ENCODE results near the gene PRXL2B. TPM values are rescaled to one million over a fixed set of nuclear protein-coding genes. Genes with fewer than 3 reads are reported as not detected.

PRXL2B gene
- total and polyA plus RNA-seq, 2 donors (not counting 1 experiment from before 2014, with no cell fraction given), result 11.7 to 13.8 TPM

DNA sequence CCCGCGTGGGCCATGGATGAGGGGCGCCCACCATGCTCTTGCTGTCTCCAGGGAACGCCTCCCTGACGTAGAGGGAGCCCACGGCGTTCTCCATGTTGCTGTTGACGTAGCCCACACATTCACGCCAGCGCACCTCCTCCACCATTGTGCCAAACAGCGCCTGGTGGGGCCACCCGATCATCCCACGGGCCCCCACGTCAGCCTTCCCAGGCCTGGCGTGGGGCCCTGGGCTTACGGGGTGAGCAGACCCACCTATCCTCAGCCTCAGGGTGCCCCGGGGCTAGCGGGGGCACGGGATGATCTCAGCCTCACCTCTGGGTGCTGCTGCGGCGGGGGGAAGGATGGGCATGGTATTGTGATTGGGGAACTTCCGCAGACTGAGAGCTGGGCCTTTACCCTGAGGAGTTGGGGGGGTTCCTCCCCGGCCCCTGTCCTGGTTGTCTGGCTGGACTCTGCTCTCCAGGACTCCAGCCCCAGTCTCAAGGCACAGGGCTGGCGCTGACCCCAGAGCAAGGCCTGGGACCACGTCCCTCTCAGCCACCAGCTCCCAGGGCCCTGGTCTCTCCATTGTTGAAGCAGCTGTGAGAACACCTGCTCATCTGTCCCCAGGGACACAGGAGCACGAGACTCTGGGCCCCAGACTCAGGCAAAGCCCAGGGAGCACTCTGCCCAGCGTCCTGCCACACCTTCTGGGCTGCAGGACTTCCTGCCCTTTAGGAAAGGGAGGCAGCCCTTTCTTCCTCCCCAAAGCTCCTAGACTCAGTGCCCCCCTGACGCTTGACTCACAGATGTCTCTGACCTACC lies 10.2 kb downstream of the PRXL2B start:
- no peak for DNase-seq (ENCODE audit: low read depth in 2 of 2)
- TF ChIP-seq, protein P1, sequence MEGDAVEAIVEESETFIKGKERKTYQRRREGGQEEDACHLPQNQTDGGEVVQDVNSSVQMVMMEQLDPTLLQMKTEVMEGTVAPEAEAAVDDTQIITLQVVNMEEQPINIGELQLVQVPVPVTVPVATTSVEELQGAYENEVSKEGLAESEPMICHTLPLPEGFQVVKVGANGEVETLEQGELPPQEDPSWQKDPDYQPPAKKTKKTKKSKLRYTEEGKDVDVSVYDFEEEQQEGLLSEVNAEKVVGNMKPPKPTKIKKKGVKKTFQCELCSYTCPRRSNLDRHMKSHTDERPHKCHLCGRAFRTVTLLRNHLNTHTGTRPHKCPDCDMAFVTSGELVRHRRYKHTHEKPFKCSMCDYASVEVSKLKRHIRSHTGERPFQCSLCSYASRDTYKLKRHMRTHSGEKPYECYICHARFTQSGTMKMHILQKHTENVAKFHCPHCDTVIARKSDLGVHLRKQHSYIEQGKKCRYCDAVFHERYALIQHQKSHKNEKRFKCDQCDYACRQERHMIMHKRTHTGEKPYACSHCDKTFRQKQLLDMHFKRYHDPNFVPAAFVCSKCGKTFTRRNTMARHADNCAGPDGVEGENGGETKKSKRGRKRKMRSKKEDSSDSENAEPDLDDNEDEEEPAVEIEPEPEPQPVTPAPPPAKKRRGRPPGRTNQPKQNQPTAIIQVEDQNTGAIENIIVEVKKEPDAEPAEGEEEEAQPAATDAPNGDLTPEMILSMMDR (conservative IDR thresholded peaks at IDR 0.05 in 1 of 2, IDR thresholded peaks at IDR 0.05 in 1 of 2; ENCODE audit: low read depth in 1 of 2, low read length in 2 of 2), result no peak
- no peak for TF ChIP-seq EZH2 (IDR thresholded peaks at IDR 0.05; ENCODE audit: low read length, missing control alignments)

DNA sequence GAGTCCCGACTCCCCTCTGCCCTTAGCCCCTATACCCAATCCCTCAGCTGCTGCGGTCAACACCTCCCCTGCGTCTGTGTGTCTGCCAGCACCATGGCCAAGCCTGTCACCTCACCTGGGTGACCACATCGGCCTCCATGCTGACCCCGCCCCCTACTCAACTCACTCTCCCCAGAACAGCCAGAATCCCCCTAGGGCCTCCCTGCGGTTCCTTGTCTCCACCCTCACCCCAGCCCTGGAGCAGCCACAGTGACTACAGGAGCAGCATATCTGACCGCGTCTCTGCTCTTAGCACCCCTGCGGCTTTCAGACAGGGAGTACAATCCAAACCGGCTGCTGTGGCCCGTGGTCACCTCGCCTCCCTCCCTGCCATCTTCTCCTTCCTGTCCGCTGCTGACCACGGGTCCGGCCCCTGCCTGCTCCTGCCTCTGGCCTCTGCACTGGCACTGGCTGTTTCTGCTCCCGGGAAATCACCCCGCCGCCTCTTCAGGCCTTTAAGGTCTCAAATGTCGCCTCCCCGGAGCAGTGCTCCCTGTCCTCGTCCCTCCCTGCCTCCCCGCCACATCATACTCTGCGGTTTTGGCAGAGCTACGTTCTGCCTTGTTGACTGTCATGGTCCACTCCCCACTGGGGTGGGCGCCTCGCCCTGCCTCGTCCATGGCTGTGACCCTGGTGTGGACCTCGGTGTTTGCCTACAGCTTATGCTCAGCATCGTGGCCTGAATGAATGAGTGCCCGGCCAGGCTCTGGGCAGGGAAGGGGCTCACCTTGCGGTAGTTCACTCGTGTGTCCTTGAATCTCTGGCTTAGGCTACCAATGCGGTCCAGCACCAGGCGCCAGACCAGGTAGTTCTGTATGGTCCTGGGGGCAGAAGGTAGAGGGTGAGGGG lies 11.1 kb downstream of the PRXL2B start:
- TF ChIP-seq, protein P1 (conservative IDR thresholded peaks at IDR 0.05 in 1 of 2, IDR thresholded peaks at IDR 0.05 in 1 of 2; ENCODE audit: low read depth in 1 of 2, low read length in 2 of 2), result no peak
- no peak for TF ChIP-seq EZH2 (IDR thresholded peaks at IDR 0.05; ENCODE audit: low read length, missing control alignments)
- Histone ChIP-seq H3K36me3 (ENCODE audit: control insufficient read depth, insufficient read depth, low read length) (no peaks in the 10 kb centered on the region), H3K27ac (ENCODE audit: insufficient read depth, low read length) (no peak overlapping the region), H2AFZ (ENCODE audit: low read length) (no peak overlapping the region), H3K9me3 (ENCODE audit: control insufficient read depth, insufficient read depth, low read depth, low read length) (no peaks in the 10 kb centered on the region), H4K20me1 (ENCODE audit: control insufficient read depth, extremely low read depth, insufficient read depth, low read length) (no peaks in the 10 kb centered on the region), H3K4me2 (ENCODE audit: extremely low read depth, insufficient read depth, low read length) (no peak overlapping the region), H3K79me2 (ENCODE audit: control insufficient read depth, insufficient read depth, low read length) (no peaks in the 10 kb centered on the region), H3K9ac (ENCODE audit: insufficient read depth, low read length) (no peak overlapping the region), H3K4me3 (replicated peaks in 1 of 4; ENCODE audit: control extremely low read depth in 1 of 4, insufficient read depth in 1 of 4, low read depth in 3 of 4, low read length in 4 of 4) (no peak overlapping the region), H3K27me3 (ENCODE audit: control insufficient read depth, insufficient read depth, low read length) (no peaks in the 10 kb centered on the region), H3K4me1 (ENCODE audit: control insufficient read depth, extremely low read depth, insufficient read depth, low read length) (peaks cover 3% of the 10 kb centered on the region)
- DNase-seq (ENCODE audit: low read depth in 2 of 2), result no peak

More for the DNA sequence above, 10.2 kb downstream of the PRXL2B start:
- Histone ChIP-seq H3K4me1 (ENCODE audit: control insufficient read depth, extremely low read depth, insufficient read depth, low read length) (peaks cover 3% of the 10 kb centered on the region), H3K36me3 (ENCODE audit: control insufficient read depth, insufficient read depth, low read length) (no peaks in the 10 kb centered on the region), H2AFZ (ENCODE audit: low read length) (no peak overlapping the region), H3K27ac (ENCODE audit: insufficient read depth, low read length) (no peak overlapping the region), H3K4me2 (ENCODE audit: extremely low read depth, insufficient read depth, low read length) (no peak overlapping the region), H3K79me2 (ENCODE audit: control insufficient read depth, insufficient read depth, low read length) (no peaks in the 10 kb centered on the region), H3K4me3 (replicated peaks in 1 of 4; ENCODE audit: control extremely low read depth in 1 of 4, insufficient read depth in 1 of 4, low read depth in 3 of 4, low read length in 4 of 4) (no peak overlapping the region), H4K20me1 (ENCODE audit: control insufficient read depth, extremely low read depth, insufficient read depth, low read length) (no peaks in the 10 kb centered on the region), H3K27me3 (ENCODE audit: control insufficient read depth, insufficient read depth, low read length) (no peaks in the 10 kb centered on the region), H3K9me3 (ENCODE audit: control insufficient read depth, insufficient read depth, low read depth, low read length) (no peaks in the 10 kb centered on the region), H3K9ac (ENCODE audit: insufficient read depth, low read length) (no peak overlapping the region)

DNA sequence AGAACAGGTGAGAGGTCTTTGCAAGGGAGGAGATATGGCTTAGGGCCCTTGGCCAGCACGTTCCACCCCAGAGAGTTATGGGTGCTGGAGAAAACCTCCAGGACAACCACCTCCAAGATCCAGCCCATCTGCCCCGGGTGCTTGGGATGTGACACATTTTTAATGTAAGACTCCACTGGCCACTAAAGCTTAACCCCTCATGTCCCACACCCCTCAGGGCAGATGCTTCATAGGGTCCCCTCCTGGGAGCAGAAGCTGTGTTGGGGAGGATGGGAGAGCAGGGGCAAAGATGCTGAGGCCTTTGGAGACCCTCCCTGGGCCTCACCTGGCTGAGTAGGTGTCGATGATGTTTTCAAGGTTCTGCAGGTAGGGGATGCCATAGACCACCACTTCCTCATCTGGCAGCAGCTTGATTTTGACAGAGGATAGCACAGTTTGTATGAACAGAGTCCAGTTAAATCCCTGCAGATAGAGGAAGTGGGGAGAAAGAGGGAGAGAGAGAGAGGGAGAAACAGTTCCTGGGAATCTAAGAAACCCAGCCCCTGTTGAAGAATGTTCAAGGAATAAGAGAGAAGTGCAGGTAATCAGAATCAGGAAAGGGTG lies 11.9 kb downstream of the PRXL2B start:
- H2AFZ ChIP-seq (ENCODE audit: low read length), result no peak overlapping the region
- H4K20me1 ChIP-seq (ENCODE audit: control insufficient read depth, extremely low read depth, insufficient read depth, low read length), result no peaks in the 10 kb centered on the region
- H3K79me2 ChIP-seq (ENCODE audit: control insufficient read depth, insufficient read depth, low read length), result no peaks in the 10 kb centered on the region
- peaks cover 3% of the 10 kb centered on the region for H3K4me1 ChIP-seq (ENCODE audit: control insufficient read depth, extremely low read depth, insufficient read depth, low read length)
- no peaks in the 10 kb centered on the region for H3K9me3 ChIP-seq (ENCODE audit: control insufficient read depth, insufficient read depth, low read depth, low read length)
- no peak for DNase-seq (ENCODE audit: low read depth in 2 of 2)
- H3K4me2 ChIP-seq (ENCODE audit: extremely low read depth, insufficient read depth, low read length), result no peak overlapping the region
- no peak overlapping the region for H3K9ac ChIP-seq (ENCODE audit: insufficient read depth, low read length)
- no peak overlapping the region for H3K27ac ChIP-seq (ENCODE audit: insufficient read depth, low read length)
- no peaks in the 10 kb centered on the region for H3K36me3 ChIP-seq (ENCODE audit: control insufficient read depth, insufficient read depth, low read length)
- TF ChIP-seq EZH2 (IDR thresholded peaks at IDR 0.05; ENCODE audit: low read length, missing control alignments), result no peak
- TF ChIP-seq, protein P1 (conservative IDR thresholded peaks at IDR 0.05 in 1 of 2, IDR thresholded peaks at IDR 0.05 in 1 of 2; ENCODE audit: low read depth in 1 of 2, low read length in 2 of 2), result no peak
- no peaks in the 10 kb centered on the region for H3K27me3 ChIP-seq (ENCODE audit: control insufficient read depth, insufficient read depth, low read length)
- H3K4me3 ChIP-seq (replicated peaks in 1 of 4; ENCODE audit: control extremely low read depth in 1 of 4, insufficient read depth in 1 of 4, low read depth in 3 of 4, low read length in 4 of 4), result no peak overlapping the region
